Measurements from ENCODE around the gene MYH7. TPM values are rescaled to one million over a fixed set of nuclear protein-coding genes. Genes with fewer than 3 reads are reported as not detected.

Gene MYH7
- total and polyA plus RNA-seq, 2 donors from 2014 or later: 0.06 to 1.6 TPM

DNA sequence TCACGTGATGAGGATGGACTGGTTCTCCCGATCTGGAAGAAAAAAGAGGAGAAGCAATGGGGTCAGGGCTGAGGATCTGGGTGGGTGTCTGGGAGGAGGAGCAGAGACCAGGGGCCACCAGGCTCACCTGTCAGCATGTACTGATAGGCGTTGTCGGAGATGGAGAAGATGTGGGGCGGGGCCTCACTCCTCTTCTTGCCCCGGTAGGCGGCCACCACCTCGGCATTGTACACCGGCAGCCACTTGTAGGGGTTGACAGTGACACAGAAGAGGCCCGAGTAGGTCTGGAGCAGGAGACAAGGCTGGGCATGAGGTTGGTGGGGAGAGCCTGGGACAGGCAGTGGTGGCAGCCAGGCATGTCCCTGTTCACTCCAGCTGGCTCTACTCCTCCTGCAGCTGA lies 30.4 kb downstream of the MYH7 start:
- TF ChIP-seq, protein P1, sequence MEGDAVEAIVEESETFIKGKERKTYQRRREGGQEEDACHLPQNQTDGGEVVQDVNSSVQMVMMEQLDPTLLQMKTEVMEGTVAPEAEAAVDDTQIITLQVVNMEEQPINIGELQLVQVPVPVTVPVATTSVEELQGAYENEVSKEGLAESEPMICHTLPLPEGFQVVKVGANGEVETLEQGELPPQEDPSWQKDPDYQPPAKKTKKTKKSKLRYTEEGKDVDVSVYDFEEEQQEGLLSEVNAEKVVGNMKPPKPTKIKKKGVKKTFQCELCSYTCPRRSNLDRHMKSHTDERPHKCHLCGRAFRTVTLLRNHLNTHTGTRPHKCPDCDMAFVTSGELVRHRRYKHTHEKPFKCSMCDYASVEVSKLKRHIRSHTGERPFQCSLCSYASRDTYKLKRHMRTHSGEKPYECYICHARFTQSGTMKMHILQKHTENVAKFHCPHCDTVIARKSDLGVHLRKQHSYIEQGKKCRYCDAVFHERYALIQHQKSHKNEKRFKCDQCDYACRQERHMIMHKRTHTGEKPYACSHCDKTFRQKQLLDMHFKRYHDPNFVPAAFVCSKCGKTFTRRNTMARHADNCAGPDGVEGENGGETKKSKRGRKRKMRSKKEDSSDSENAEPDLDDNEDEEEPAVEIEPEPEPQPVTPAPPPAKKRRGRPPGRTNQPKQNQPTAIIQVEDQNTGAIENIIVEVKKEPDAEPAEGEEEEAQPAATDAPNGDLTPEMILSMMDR (IDR thresholded peaks at IDR 0.05; ENCODE audit: borderline replicate concordance, extremely low read depth, insufficient read depth): no peak
- no peak overlapping the region for H3K27ac ChIP-seq (ENCODE audit: low read depth in 2 of 2, low read length in 2 of 2)
- no peak overlapping the region for H3K9ac ChIP-seq (ENCODE audit: low read length in 3 of 3)
- H3K36me3 ChIP-seq (ENCODE audit: control insufficient read depth in 2 of 3, insufficient read depth in 3 of 3, low read length in 3 of 3): no peaks in the 10 kb centered on the region
- H3K4me1 ChIP-seq (ENCODE audit: control insufficient read depth in 2 of 3, insufficient read depth in 2 of 3, low read depth in 1 of 3, low read length in 3 of 3): no peaks in the 10 kb centered on the region
- FAIRE-seq: no peak
- DNase-seq: no peak
- intact Hi-C loops (cut with DNase I): no loop called here
- H3K4me3 ChIP-seq (ENCODE audit: low read length in 3 of 3): no peak overlapping the region
- no peaks in the 10 kb centered on the region for H3K9me3 ChIP-seq (ENCODE audit: control insufficient read depth in 2 of 3, insufficient read depth in 1 of 3, low read length in 3 of 3)
- no peaks in the 10 kb centered on the region for H3K27me3 ChIP-seq (ENCODE audit: control insufficient read depth, insufficient read depth, low read length)

DNA sequence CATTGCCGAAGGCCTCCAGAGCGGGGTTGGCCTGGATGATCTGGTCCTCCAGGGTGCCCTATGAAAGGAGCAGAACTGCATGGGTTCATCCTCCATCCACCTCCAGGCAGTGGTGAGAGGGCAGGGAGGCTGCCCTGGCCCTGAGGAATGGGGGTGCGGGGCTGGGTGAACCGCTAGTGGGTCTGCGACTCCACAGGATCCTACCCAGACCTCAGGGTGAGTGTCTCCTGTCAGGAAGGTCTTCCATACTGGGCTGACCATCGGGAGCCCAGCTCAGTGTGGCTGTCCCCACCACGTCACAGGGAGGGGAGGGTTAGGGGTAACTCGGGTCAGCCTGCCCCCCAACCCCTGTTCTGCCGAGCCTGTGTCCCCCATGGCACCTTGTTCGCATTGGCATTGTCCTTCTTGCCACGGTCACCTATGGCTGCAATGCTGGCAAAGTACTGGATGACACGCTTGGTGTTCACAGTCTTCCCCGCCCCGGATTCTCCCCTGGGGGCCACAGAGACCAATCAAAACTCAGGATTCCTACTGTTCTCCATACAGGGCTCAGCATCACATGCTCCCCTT lies 31.0 kb downstream of the MYH7 start:
- no peaks in the 10 kb centered on the region for H3K27me3 ChIP-seq (ENCODE audit: control insufficient read depth, insufficient read depth, low read length)
- H3K27ac ChIP-seq (ENCODE audit: low read depth in 2 of 2, low read length in 2 of 2): no peak overlapping the region
- H3K9me3 ChIP-seq (ENCODE audit: control insufficient read depth in 2 of 3, insufficient read depth in 1 of 3, low read length in 3 of 3): no peaks in the 10 kb centered on the region
- no peak overlapping the region for H3K4me3 ChIP-seq (ENCODE audit: low read length in 3 of 3)
- intact Hi-C loops (cut with DNase I): no loop called here
- H3K4me1 ChIP-seq (ENCODE audit: control insufficient read depth in 2 of 3, insufficient read depth in 2 of 3, low read depth in 1 of 3, low read length in 3 of 3): no peaks in the 10 kb centered on the region
- H3K9ac ChIP-seq (ENCODE audit: low read length in 3 of 3): no peak overlapping the region
- H3K36me3 ChIP-seq (ENCODE audit: control insufficient read depth in 2 of 3, insufficient read depth in 3 of 3, low read length in 3 of 3): no peaks in the 10 kb centered on the region
- TF ChIP-seq, protein P1 (IDR thresholded peaks at IDR 0.05; ENCODE audit: borderline replicate concordance, extremely low read depth, insufficient read depth): no peak
- DNase-seq (no peak), FAIRE-seq (no peak)

DNA sequence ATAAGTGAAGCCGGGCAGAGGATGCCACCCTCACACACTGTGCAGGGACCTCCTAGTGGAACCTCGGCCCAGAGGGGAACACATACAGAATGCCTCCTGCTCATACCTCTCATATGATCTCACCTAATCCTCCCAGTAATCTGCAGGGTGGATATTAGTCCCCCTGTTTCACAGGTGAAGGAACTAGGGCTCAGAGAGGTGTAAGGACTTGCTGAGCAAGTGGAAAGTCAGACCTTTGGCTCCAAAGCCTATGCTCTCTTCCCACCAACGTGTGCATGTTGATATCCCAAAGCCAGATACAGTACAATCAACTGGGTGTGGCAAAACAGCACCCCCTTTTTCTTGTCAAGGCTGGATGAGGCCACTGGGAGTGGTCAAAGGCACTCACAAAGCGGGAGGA lies 31.6 kb downstream of the MYH7 start:
- no peak for DNase-seq
- intact Hi-C loops (cut with DNase I): no loop called here
- Histone ChIP-seq H3K9ac (ENCODE audit: low read length in 3 of 3) (no peak overlapping the region), H3K27ac (ENCODE audit: low read depth in 2 of 2, low read length in 2 of 2) (no peak overlapping the region), H3K36me3 (ENCODE audit: control insufficient read depth in 2 of 3, insufficient read depth in 3 of 3, low read length in 3 of 3) (no peaks in the 10 kb centered on the region), H3K9me3 (ENCODE audit: control insufficient read depth in 2 of 3, insufficient read depth in 1 of 3, low read length in 3 of 3) (no peaks in the 10 kb centered on the region), H3K4me3 (ENCODE audit: low read length in 3 of 3) (no peak overlapping the region), H3K4me1 (ENCODE audit: control insufficient read depth in 2 of 3, insufficient read depth in 2 of 3, low read depth in 1 of 3, low read length in 3 of 3) (no peaks in the 10 kb centered on the region), H3K27me3 (ENCODE audit: control insufficient read depth, insufficient read depth, low read length) (no peaks in the 10 kb centered on the region)
- no peak for FAIRE-seq
- TF ChIP-seq, protein P1 (IDR thresholded peaks at IDR 0.05; ENCODE audit: borderline replicate concordance, extremely low read depth, insufficient read depth): no peak

DNA sequence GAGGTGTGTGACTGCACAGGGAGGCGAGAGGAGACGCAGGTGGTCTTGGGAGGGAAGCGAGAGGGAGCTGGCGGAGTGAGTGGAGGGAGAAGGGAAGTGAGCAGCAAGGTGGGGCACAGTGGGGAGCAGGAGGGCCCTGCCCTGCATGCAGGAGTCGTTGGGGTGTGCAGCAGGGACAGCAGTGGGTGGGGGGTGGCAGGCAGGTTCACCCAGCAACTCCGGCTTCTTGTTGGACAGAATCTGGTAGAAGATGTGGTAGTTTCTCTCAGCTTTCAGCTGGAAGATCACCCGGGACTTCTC lies 32.4 kb downstream of the MYH7 start:
- intact Hi-C loops (cut with DNase I): no loop called here
- H3K4me1 ChIP-seq (ENCODE audit: control insufficient read depth in 2 of 3, insufficient read depth in 2 of 3, low read depth in 1 of 3, low read length in 3 of 3): no peaks in the 10 kb centered on the region
- H3K9ac ChIP-seq (ENCODE audit: low read length in 3 of 3): no peak overlapping the region
- no peaks in the 10 kb centered on the region for H3K36me3 ChIP-seq (ENCODE audit: control insufficient read depth in 2 of 3, insufficient read depth in 3 of 3, low read length in 3 of 3)
- no peak overlapping the region for H3K4me3 ChIP-seq (ENCODE audit: low read length in 3 of 3)
- DNase-seq (no peak), FAIRE-seq (no peak)
- no peaks in the 10 kb centered on the region for H3K9me3 ChIP-seq (ENCODE audit: control insufficient read depth in 2 of 3, insufficient read depth in 1 of 3, low read length in 3 of 3)
- TF ChIP-seq, protein P1 (IDR thresholded peaks at IDR 0.05; ENCODE audit: borderline replicate concordance, extremely low read depth, insufficient read depth): no peak
- no peaks in the 10 kb centered on the region for H3K27me3 ChIP-seq (ENCODE audit: control insufficient read depth, insufficient read depth, low read length)
- no peak overlapping the region for H3K27ac ChIP-seq (ENCODE audit: low read depth in 2 of 2, low read length in 2 of 2)

All from kidney (tissue), 14 donors.